SU-DHL-6 (cell line): ENCODE measurements around the gene PSAPL1.

Experiments used
- H2AFZ ChIP-seq: fragments of 200-600 bp; sonication (generic); 2 replicates; pipeline ENCODE4 v1.6.1; 2014; ENCODE audit warnings: low read depth, mild to moderate bottlenecking, moderate library complexity, mixed read lengths, antibody characterized with exemption, low read length; ENCODE audit not compliant: severe bottlenecking
- H3F3A ChIP-seq: fragments of 200-600 bp; shearing (Covaris generic); 2 replicates; pipeline ENCODE4 v1.6.0; 2016; ENCODE audit warnings: antibody characterized with exemption, mild to moderate bottlenecking; ENCODE audit not compliant: insufficient read depth
- H3K27ac ChIP-seq: fragments of 200-600 bp; sonication (generic); 2 replicates; pipeline ENCODE4 v1.5.1; 2016; ENCODE audit warnings: low read depth, mild to moderate bottlenecking, low read length, moderate library complexity, mixed read lengths
- H3K27me3 ChIP-seq: fragments of 200-600 bp; sonication (generic), shearing (Covaris generic); 2 replicates; pipeline ENCODE4 v1.6.0; 2014; ENCODE audit warnings: mild to moderate bottlenecking, low read length
- H3K36me3 ChIP-seq: fragments of 200-600 bp; sonication (generic); 2 replicates; pipeline ENCODE4 v1.6.1; 2014; ENCODE audit warnings: mild to moderate bottlenecking, low read length, mixed read lengths
- H3K4me2 ChIP-seq: fragments of 300-600, 200-600 bp; shearing (Covaris generic), sonication (generic); 2 replicates; pipeline ENCODE4 v1.6.0; 2014; ENCODE audit warnings: low read length, low read depth, mild to moderate bottlenecking; ENCODE audit not compliant: poor library complexity, severe bottlenecking
- H3K4me3 ChIP-seq: fragments of 200-600 bp; sonication (generic); 2 replicates; pipeline ENCODE4 v1.5.1; 2014; ENCODE audit warnings: antibody characterized with exemption, low read length, mild to moderate bottlenecking, mixed read lengths; ENCODE audit not compliant: insufficient read depth, poor library complexity, severe bottlenecking
- H3K79me2 ChIP-seq: fragments of 200-600 bp; sonication (generic); 2 replicates; pipeline ENCODE4 v1.6.1; 2014; ENCODE audit warnings: mild to moderate bottlenecking, low read length, moderate library complexity; ENCODE audit not compliant: insufficient read depth
- H3K9ac ChIP-seq: fragments of 200-600 bp; sonication (generic); 2 replicates; pipeline ENCODE4 v1.7.0; 2014; ENCODE audit warnings: mild to moderate bottlenecking, low read length
- H3K9me2 ChIP-seq: fragments of 200-600 bp; sonication (generic); replicated peaks from 2 replicates; pipeline ENCODE4 v1.6.1; 2014; ENCODE audit warnings: low read length; ENCODE audit not compliant: insufficient read depth
- H3K9me3 ChIP-seq: fragments of 200-600 bp; sonication (generic); 2 replicates; pipeline ENCODE4 v1.6.1; 2014; ENCODE audit warnings: low read length, mixed read lengths; ENCODE audit not compliant: insufficient read depth
- H4K20me1 ChIP-seq: fragments of 200-600 bp; sonication (generic); 2 replicates; pipeline ENCODE4 v1.6.1; 2014; ENCODE audit warnings: low read depth, mild to moderate bottlenecking, antibody characterized with exemption, low read length, moderate library complexity, mixed read lengths
- EZH2phosphoT487 ChIP-seq: fragments of 200-600 bp; sonication (generic), shearing (Covaris generic); conservative IDR thresholded peaks from 2 replicates; pipeline ENCODE4 v1.6.1; 2018; ENCODE audit warnings: mild to moderate bottlenecking, antibody characterized with exemption, low read length, moderate library complexity, mixed read lengths
- TF ChIP-seq, protein P1 (sequence below): fragments of 200-600 bp; sonication (generic); IDR thresholded peaks from one replicate; pipeline ENCODE4 v1.5.1; 2017; ENCODE audit warnings: antibody characterized with exemption, mild to moderate bottlenecking, low read length, moderate library complexity; ENCODE audit not compliant: insufficient read depth, poor library complexity, severe bottlenecking

Gene PSAPL1

DNA sequence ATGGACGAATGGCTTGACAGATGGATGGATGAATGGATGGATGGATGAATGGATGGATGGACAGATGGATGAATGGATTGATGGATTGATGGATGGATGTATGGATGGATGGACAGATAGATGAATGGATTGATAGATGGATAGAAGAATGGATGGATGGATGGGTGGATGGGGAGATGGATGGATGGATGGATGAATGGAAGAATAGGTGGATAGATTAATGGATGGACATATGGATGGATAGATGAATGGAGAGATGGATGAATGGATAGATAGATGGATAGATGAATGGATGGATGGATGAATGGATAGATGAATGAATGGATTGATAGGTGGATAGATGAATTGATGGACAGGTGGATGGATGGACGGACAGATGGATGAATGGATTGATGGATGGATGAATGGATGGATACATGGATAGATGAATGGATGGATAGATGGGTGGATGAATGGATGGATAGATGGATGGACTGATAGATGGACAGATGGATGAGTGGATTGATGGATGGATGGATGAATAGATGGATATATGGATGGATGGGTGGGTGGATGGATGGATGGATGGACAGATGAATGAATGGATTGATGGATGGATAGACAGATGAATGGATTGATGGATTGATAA is 33.9 kb downstream of the PSAPL1 start:
- TF ChIP-seq, protein P1, sequence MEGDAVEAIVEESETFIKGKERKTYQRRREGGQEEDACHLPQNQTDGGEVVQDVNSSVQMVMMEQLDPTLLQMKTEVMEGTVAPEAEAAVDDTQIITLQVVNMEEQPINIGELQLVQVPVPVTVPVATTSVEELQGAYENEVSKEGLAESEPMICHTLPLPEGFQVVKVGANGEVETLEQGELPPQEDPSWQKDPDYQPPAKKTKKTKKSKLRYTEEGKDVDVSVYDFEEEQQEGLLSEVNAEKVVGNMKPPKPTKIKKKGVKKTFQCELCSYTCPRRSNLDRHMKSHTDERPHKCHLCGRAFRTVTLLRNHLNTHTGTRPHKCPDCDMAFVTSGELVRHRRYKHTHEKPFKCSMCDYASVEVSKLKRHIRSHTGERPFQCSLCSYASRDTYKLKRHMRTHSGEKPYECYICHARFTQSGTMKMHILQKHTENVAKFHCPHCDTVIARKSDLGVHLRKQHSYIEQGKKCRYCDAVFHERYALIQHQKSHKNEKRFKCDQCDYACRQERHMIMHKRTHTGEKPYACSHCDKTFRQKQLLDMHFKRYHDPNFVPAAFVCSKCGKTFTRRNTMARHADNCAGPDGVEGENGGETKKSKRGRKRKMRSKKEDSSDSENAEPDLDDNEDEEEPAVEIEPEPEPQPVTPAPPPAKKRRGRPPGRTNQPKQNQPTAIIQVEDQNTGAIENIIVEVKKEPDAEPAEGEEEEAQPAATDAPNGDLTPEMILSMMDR: no peak
- TF ChIP-seq EZH2phosphoT487: no peak
- H4K20me1 ChIP-seq: no peaks in the 10 kb centered on the region
- no peaks in the 10 kb centered on the region for H3K27me3 ChIP-seq
- H3K79me2 ChIP-seq: no peaks in the 10 kb centered on the region
- no peak overlapping the region for H3K27ac ChIP-seq
- H2AFZ ChIP-seq: no peak overlapping the region
- no peaks in the 10 kb centered on the region for H3K9me2 ChIP-seq
- no peak overlapping the region for H3K4me3 ChIP-seq
- no peak overlapping the region for H3K4me2 ChIP-seq
- no peaks in the 10 kb centered on the region for H3K36me3 ChIP-seq
- no peaks in the 10 kb centered on the region for H3F3A ChIP-seq
- no peak overlapping the region for H3K9ac ChIP-seq
- H3K9me3 ChIP-seq: no peaks in the 10 kb centered on the region

DNA sequence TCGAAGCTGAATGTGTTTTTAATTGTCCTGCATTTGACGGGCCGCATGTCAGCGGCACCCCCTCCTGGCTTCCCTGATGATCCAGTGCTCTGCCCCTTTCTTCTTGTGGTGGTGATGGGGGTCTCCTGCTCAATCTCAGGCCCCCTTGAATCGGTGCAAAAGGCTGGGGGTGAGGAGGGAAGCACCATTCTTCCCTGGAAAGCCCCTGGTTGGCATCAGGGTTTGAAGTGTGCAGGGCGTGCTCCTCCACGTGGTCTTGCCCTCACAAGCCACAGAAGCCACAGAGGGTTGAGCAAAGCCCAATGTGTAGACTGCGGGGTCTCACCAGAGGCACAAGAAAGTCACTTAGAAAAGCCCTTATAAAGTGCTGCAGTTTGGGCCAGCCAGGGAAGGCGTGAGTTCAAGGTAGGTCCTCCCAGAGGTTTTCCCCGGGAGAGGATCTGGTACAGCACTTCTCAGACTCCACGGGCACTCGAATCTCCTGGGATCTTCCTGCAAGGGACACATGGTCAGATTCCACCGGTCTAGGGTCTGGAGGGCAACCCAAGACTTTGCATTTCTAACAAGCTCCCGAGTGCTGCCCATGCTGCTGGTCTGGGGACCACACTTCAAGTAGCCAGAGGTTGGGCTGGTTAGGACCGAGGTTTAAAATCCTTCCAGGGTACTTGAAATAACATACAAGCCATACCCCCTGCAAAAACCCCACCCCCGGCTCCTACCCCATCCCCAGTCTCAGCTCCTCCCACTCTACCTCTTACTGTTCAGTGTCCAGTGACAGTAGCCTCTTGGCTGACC is 35.1 kb downstream of the PSAPL1 start:
- H4K20me1 ChIP-seq: no peaks in the 10 kb centered on the region
- no peak overlapping the region for H3K4me3 ChIP-seq
- H3K36me3 ChIP-seq: no peaks in the 10 kb centered on the region
- H3K27me3 ChIP-seq: no peaks in the 10 kb centered on the region
- H3K4me2 ChIP-seq: no peak overlapping the region
- H2AFZ ChIP-seq: no peak overlapping the region
- H3K27ac ChIP-seq: no peak overlapping the region
- H3F3A ChIP-seq: no peaks in the 10 kb centered on the region
- no peaks in the 10 kb centered on the region for H3K79me2 ChIP-seq
- TF ChIP-seq, protein P1: no peak
- TF ChIP-seq EZH2phosphoT487: no peak
- no peaks in the 10 kb centered on the region for H3K9me2 ChIP-seq
- no peaks in the 10 kb centered on the region for H3K9me3 ChIP-seq
- no peak overlapping the region for H3K9ac ChIP-seq

DNA sequence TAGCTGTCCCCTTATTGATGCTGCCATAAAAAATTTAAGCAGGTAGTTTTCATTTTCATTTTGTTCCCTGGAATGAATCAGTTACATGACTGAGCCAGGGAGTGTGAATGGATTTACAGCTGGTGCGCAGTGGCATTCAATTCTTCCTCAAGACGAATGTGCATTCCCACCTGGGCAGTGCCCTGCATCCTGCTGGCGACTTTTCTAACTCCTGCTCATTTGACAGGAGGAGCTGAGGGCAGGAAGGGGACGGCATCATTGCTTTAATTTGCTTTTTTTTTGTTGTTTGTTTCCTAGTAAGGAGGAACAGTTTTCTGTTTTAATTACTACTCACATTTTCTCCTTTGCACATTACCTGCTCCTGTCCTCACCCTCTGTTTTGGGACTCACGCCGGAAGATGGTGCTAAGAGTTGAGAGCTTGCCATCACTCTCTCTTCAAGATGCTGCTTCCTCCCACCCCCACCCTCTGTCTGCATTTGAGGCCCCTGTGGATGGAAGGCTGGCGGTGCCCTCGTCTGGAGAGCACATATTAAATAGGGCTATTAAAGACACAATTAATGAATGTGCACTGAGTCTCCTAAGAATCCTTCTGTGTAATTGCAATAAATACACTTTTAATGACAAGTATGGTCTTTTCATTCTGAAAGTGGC is 35.8 kb downstream of the PSAPL1 start:
- TF ChIP-seq, protein P1: no peak
- TF ChIP-seq EZH2phosphoT487: no peak
- Histone ChIP-seq H3K9me3 (no peaks in the 10 kb centered on the region), H3K9ac (no peak overlapping the region)

More for the DNA sequence above, 35.8 kb downstream of the PSAPL1 start:
- Histone ChIP-seq H3F3A (no peaks in the 10 kb centered on the region), H3K4me3 (no peak overlapping the region), H3K9me2 (no peaks in the 10 kb centered on the region), H3K27ac (no peak overlapping the region), H3K4me2 (no peak overlapping the region), H3K36me3 (no peaks in the 10 kb centered on the region), H3K79me2 (no peaks in the 10 kb centered on the region), H4K20me1 (no peaks in the 10 kb centered on the region), H2AFZ (no peak overlapping the region), H3K27me3 (no peaks in the 10 kb centered on the region)
